ENCODE data around the gene TNP1.

Gene TNP1

GRCh38 chr2:216839688-216840087 is 20.2 kb downstream of the TNP1 start:
- no peak for DNase-seq (ENCODE audit: low read depth)

- DNase-seq (ENCODE audit: low read depth), result no peak
Measured at GRCh38 chr2:216838151-216838550, 21.7 kb downstream of the TNP1 start.

- no peak for DNase-seq (ENCODE audit: low read depth)
Measured at GRCh38 chr2:216837740-216838139, 22.1 kb downstream of the TNP1 start.

- DNase-seq (ENCODE audit: low read depth), result no peak
Measured at GRCh38 chr2:216833061-216833460, 26.8 kb downstream of the TNP1 start.

GRCh38 chr2:216830346-216830745 is 29.5 kb downstream of the TNP1 start:
- no peak for DNase-seq (ENCODE audit: low read depth)

- DNase-seq (ENCODE audit: low read depth), result no peak
Measured at GRCh38 chr2:216829533-216829932, 30.3 kb downstream of the TNP1 start.

GRCh38 chr2:216827073-216827720 is 32.7 kb downstream of the TNP1 start:
- DNase-seq (ENCODE audit: low read depth), result no peak

- DNase-seq (ENCODE audit: low read depth), result no peak
Measured at GRCh38 chr2:216822470-216822869, 37.4 kb downstream of the TNP1 start.

- DNase-seq (ENCODE audit: low read depth), result no peak
Measured at GRCh38 chr2:216820709-216821108, 39.2 kb downstream of the TNP1 start.

GRCh38 chr2:216819766-216820165 is 40.1 kb downstream of the TNP1 start:
- DNase-seq (ENCODE audit: low read depth), result no peak

- no peak for DNase-seq (ENCODE audit: low read depth)
Measured at GRCh38 chr2:216819055-216819454, 40.8 kb downstream of the TNP1 start.

GRCh38 chr2:216810399-216811160 is 49.3 kb downstream of the TNP1 start:
- no peak for DNase-seq (ENCODE audit: low read depth)

Data from HS-27A (cell line).